KMS-11 (cell line): ENCODE results near the gene RIC8B.

ENCODE experiments used
- H2AFZ ChIP-seq: fragments of 200-600 bp; sonication (generic); 2 replicates; pipeline ENCODE4 v1.6.1; 2016; ENCODE audit warnings: antibody characterized with exemption, mixed run types, low read depth
- H3K27ac ChIP-seq: fragments of 200-600 bp; sonication (generic); 2 replicates; pipeline ENCODE4 v1.6.1; 2016; ENCODE audit warnings: mild to moderate bottlenecking, mixed run types
- H3K27me3 ChIP-seq: fragments of 200-600 bp; sonication (generic); 2 replicates; pipeline ENCODE4 v1.6.1; 2017; ENCODE audit warnings: mild to moderate bottlenecking, low read depth, mixed run types, moderate library complexity; ENCODE audit not compliant: insufficient read depth
- H3K36me3 ChIP-seq: fragments of 200-600 bp; sonication (generic); 2 replicates; pipeline ENCODE4 v1.6.1; 2017; ENCODE audit warnings: mild to moderate bottlenecking, mixed run types; ENCODE audit not compliant: insufficient read depth
- H3K4me1 ChIP-seq: fragments of 200-600 bp; sonication (generic); 2 replicates; pipeline ENCODE4 v1.6.1; 2016; ENCODE audit warnings: mild to moderate bottlenecking, low read depth, mixed run types; ENCODE audit not compliant: poor library complexity, severe bottlenecking
- H3K4me2 ChIP-seq: fragments of 200-600 bp; sonication (generic); 2 replicates; pipeline ENCODE4 v1.7.0; 2016; ENCODE audit warnings: mild to moderate bottlenecking, mixed run types
- H3K4me3 ChIP-seq: fragments of 200-600 bp; sonication (generic); IDR thresholded peaks from 2 replicates; pipeline ENCODE4 v1.6.1; 2017; ENCODE audit warnings: low read depth, low read length, mixed read lengths; ENCODE audit not compliant: insufficient read depth
- H3K79me2 ChIP-seq: fragments of 200-600 bp; sonication (generic); 2 replicates; pipeline ENCODE4 v1.6.1; 2016; ENCODE audit warnings: low read depth, mixed run types; ENCODE audit not compliant: insufficient read depth
- H3K9ac ChIP-seq: fragments of 200-600 bp; sonication (generic); 2 replicates; pipeline ENCODE4 v1.6.1; 2016; ENCODE audit warnings: mild to moderate bottlenecking, mixed run types
- H4K20me1 ChIP-seq: fragments of 200-600 bp; sonication (generic); 2 replicates; pipeline ENCODE4 v1.6.1; 2016; ENCODE audit warnings: mild to moderate bottlenecking, mixed run types; ENCODE audit not compliant: insufficient read depth
- TF ChIP-seq, protein P1 (sequence below): fragments of 200-600 bp; sonication (generic); conservative IDR thresholded peaks from 2 replicates; pipeline ENCODE4 v1.6.1; 2017; ENCODE audit warnings: low read depth, mild to moderate bottlenecking, antibody characterized with exemption, low read length, moderate library complexity, mixed read lengths

RIC8B gene

DNA sequence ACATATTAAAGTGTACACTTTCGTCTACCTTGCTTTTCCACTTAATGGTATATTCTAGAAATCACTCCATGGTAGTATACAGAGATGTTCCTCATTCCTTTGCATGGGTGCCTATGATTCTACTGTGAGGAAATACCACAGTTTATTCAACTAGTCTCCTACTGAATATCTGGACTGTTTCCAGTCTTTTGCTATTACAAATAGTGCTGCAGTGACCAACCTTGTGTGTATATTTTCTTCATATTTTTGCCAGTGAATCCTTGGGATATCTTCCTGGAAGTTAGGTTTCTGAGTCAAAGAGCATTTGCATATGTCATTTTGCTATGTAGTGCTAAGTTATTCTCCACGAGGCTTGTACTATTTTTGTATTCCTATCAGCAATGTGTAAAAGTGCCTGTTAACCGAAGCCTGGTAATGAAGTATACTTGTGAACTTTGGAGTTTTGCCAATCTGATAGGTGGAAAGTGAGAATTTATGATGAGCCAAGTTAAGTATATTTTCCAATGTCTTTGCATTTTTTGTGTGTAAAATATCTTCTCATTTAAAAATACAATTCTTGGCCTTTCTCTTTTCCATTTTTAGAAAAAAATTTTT is 149.9 kb downstream of the RIC8B start:
- Histone ChIP-seq H3K4me3 (no peak overlapping the region), H3K27ac (no peak overlapping the region), H3K4me2 (no peak overlapping the region), H3K27me3 (no peaks in the 10 kb centered on the region), H3K4me1 (no peaks in the 10 kb centered on the region), H2AFZ (no peak overlapping the region), H3K36me3 (no peaks in the 10 kb centered on the region), H3K79me2 (no peaks in the 10 kb centered on the region), H4K20me1 (no peaks in the 10 kb centered on the region), H3K9ac (no peak overlapping the region)
- TF ChIP-seq, protein P1, sequence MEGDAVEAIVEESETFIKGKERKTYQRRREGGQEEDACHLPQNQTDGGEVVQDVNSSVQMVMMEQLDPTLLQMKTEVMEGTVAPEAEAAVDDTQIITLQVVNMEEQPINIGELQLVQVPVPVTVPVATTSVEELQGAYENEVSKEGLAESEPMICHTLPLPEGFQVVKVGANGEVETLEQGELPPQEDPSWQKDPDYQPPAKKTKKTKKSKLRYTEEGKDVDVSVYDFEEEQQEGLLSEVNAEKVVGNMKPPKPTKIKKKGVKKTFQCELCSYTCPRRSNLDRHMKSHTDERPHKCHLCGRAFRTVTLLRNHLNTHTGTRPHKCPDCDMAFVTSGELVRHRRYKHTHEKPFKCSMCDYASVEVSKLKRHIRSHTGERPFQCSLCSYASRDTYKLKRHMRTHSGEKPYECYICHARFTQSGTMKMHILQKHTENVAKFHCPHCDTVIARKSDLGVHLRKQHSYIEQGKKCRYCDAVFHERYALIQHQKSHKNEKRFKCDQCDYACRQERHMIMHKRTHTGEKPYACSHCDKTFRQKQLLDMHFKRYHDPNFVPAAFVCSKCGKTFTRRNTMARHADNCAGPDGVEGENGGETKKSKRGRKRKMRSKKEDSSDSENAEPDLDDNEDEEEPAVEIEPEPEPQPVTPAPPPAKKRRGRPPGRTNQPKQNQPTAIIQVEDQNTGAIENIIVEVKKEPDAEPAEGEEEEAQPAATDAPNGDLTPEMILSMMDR: no peak

DNA sequence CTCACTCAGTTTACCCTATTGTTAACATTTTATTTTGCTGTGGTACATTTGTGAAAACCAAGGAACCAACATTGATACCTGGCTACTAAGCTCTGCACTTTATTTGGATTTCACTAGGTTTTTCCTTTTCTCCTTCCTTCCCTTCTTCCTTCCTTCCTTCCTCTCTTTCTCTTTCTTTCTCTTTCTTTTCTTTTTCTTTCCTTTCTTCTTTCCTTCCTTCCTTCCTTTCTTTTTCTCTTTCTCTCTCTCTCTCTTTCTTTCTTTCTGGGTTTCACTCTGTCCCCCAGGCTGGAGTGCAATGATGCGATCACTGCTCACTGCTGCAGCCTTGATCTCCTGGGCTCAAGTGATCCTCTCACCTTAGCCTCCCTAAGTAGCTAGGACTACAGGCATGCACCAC is 152.2 kb downstream of the RIC8B start:
- no peak overlapping the region for H3K9ac ChIP-seq
- H3K79me2 ChIP-seq: no peaks in the 10 kb centered on the region
- H3K4me3 ChIP-seq: no peak overlapping the region
- no peaks in the 10 kb centered on the region for H4K20me1 ChIP-seq
- H3K27ac ChIP-seq: no peak overlapping the region
- no peak overlapping the region for H3K4me2 ChIP-seq
- no peak overlapping the region for H2AFZ ChIP-seq
- H3K36me3 ChIP-seq: no peaks in the 10 kb centered on the region
- TF ChIP-seq, protein P1: no peak
- no peaks in the 10 kb centered on the region for H3K4me1 ChIP-seq
- no peaks in the 10 kb centered on the region for H3K27me3 ChIP-seq

DNA sequence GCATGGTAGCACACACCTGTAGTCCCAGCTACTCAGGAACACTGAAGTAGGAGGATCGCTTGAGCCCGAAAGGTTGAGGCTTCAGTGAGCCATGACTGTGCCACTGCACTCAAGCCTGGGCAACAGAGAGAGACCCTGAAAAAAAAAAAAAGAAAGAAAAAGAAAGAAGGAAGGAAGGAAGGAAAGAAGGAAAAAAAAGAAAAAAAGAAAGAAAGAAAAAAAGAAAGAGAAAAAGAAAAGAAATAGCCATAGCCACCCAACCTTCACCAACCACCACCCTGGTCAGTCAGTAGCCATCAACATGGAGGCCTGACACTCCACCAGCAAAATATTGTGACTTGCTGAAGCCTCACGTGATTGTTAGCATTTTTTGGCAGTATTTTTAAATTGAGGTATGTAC is 159.8 kb downstream of the RIC8B start:
- TF ChIP-seq, protein P1: no peak
- H3K36me3 ChIP-seq: no peaks in the 10 kb centered on the region

More for the DNA sequence above, 159.8 kb downstream of the RIC8B start:
- no peaks in the 10 kb centered on the region for H3K79me2 ChIP-seq
- no peaks in the 10 kb centered on the region for H3K4me1 ChIP-seq
- no peak overlapping the region for H3K27ac ChIP-seq
- no peak overlapping the region for H3K4me2 ChIP-seq
- no peak overlapping the region for H3K9ac ChIP-seq
- no peak overlapping the region for H2AFZ ChIP-seq
- no peaks in the 10 kb centered on the region for H3K27me3 ChIP-seq
- H4K20me1 ChIP-seq: no peaks in the 10 kb centered on the region
- no peak overlapping the region for H3K4me3 ChIP-seq
